Skeletal muscle cell (primary cell): ENCODE results near the gene GUCY2D.
"Not testable (repeated sequence)": the region's sequence is repeated elsewhere in the genome, so short reads cannot be mapped to it uniquely, and the experiment has no call there.

Experiments
- DNase-seq: peaks from one replicate; pipeline ENCODE4 v3.0.0-alpha.2; 2010; ENCODE audit warnings: low read depth
- H3K4me3 ChIP-seq: 2 replicates; pipeline ENCODE4 v1.5.1; 2011; ENCODE audit warnings: low read depth, mild to moderate bottlenecking, control low read depth, low read length, moderate library complexity

GUCY2D gene

DNA sequence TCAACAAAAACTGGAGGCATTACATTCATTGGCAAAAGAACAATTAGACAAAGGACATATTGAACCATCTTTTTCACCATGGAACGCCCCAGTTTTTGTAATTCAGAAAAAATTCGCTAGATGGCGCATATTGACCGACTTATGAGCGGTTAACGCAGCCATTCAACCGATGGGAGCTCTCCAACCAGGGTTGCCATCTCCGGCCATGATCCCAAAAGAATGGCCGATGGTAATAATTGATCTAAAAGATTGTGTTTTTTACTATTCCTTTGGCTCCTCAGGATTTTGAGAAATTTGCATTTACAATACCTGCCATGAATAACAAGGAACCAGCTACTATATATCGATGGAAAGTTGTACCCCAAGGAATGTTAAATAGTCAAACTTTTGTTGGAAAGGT lies 57.9 kb downstream of the GUCY2D start:
- no peak for DNase-seq
- no peak overlapping the region for H3K4me3 ChIP-seq

DNA sequence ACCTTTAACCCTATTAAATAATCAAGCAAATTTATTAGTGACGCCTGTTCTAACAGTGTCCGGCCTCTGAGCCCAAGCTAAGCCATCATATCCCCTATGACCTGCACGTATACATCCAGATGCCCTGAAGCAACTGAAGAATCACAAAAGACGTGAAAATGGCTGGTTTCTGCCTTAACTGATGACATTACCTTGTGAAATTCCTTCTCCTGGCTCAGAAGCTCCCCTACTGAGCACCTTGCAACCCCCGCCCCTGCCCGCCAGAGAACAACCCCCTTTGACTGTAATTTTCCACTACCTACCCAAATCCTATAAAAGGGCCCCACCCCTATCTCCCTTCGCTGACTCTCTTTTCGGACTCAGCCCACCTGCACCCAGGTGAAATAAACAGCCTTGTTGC lies 59.4 kb downstream of the GUCY2D start:
- H3K4me3 ChIP-seq, DNase-seq: not testable (repeated sequence)

DNA sequence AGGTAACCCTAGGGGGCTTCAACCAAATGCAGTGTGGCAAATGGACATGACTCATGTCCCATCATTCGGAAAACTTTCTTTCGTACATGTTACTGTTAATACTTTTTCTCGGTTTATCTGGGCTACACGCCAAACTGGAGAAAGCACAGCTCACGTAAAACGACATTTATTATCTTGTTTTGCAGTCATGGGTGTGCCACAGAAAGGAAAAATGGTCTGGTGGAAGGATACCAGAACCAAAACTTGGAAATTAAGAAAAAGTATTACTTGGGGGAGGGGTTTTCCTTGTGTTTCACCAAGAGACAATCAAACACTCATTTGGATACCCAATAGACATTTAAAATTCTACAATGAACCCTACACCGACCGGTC lies 60.0 kb downstream of the GUCY2D start:
- DNase-seq: no peak
- peak overlapping the region; percentile 15 for H3K4me3 ChIP-seq

DNA sequence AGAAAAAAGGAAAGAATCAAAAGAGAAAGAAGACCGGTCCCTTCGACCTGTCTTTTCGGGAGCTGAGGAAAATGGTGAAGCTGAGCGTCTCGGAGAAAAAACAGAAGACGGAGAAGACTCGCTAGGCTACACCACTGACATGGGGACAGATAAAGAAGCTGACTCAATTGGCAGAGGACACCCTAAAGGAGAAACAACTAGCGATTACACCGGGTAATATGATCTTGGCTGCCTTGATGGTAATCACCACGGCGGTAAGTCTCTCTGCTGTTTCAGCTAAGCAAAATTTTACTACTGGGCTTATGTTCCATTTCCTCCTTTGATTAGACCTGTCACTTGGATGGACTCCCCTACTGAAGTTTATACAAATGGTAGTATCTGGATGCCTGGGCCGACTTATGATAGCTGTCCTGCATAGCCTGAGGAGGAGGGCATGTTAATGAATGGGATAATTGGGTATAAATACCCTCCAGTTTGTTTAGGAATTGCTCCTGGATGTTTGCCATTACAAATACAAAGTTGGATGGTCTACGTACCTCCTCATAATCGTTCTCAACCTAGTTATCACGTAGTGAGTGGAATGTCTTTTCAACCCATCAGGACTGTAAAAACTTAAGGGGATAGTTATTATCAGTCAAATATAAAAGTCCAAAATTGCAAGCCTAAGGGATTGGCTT lies 60.5 kb downstream of the GUCY2D start:
- no peak for DNase-seq
- peak overlapping the region; percentile 15 for H3K4me3 ChIP-seq

DNA sequence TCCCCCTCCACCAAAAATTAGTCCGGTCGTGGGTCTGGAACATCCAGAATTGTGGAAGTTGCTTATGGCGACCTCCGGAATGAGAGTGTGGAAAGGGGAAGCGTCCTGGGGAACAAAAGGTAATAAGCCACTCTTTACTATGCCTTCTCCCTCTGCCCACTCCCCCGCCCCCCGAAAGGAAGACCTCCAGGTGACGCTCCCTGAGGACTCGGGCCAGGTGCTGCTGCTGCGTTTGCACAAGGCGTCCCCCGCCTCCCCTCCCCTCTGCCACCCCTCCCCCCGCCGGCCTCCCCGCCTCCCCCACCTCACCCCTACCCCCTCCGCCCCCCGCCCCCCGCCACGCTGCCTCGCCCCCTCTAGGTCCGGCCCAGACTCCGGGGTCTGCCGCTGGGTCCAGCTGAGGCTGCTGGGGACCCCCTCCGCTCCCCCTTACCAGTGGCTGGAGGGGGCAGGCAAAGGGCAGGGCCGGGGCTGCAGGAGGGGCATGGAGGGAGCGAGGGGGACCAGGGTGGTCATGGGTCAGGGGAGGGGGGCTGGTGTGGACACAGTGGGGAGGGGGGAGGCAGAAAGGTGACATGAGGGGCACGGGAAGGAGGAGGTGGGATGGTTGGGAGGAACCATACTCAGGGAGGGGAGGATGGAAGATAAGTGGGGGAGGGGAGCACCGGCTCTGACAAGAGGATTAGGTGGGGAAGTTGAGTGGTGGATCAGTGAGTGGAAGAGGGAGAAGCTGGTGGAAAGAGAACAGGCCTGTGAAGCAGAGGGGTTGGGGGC lies 61.5 kb downstream of the GUCY2D start:
- H3K4me3 ChIP-seq: no peak overlapping the region
- no peak for DNase-seq

DNA sequence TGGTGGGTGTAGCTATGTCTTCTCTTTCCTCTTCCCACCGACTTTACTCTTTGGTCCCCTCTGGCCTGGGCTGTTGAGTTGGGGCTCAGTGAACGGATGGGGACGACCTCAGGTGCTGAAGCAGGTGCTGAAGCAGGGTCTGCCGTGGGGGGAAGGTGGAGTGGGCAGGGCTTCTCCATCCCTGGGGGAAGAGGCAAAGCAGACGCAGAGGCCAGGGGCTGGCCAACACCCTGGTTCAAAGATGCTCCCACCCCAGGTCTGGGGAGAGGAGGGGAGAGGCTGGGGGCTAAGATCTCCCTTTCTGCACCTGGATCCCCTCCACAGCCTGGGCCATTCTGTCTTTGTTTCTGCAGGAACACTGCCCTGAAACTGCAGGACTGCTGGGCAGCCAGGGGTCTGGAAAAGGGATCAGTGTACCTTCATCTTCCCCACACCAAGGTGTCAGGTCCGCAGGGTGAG lies 62.2 kb downstream of the GUCY2D start:
- no peak for DNase-seq
- H3K4me3 ChIP-seq: no peak overlapping the region

DNA sequence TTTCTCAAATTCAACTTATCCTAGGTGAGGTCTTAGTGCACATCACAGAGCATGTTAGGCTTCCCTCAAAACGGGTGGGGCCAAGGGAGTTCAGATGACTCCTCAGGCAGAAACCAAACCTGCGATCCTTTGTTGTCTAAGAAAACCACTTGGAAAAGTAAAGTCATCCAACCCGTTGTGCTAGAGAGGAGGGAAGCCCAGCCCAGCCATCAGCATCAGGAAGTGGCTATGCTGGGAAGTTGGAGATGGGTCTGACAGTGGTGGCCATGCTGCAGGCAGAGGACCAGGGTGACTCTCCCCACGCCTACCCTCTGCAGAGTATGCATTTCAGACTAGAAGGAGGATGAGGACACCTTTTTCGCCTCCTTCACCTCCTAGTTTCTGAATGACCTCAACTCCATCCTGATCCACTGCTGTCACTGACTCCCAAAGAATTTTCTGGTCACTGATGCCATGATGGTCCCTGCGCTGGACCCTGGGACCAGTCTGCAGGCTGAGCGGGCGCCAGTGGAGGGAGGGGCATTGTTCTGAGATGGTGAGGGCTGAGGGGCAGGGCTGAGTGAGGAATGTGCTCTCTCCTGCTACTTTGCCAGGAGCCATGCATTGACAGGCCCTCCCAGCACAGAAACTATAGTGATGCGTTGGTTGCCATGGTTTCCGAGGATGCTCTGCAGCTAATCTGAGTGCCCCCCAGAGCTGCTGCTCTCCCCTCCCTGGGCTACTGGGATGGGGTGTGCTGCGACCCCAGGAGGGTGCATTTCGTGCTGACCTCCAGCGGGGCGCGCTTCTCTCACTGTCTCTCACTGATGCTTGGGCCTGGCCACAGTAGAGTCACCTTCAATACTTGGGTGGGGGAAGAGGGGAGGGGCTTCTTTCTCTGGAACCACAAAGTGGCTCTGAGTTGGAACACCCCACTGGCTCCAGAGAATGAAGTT lies 64.7 kb downstream of the GUCY2D start:
- DNase-seq: no peak
- no peak overlapping the region for H3K4me3 ChIP-seq

DNA sequence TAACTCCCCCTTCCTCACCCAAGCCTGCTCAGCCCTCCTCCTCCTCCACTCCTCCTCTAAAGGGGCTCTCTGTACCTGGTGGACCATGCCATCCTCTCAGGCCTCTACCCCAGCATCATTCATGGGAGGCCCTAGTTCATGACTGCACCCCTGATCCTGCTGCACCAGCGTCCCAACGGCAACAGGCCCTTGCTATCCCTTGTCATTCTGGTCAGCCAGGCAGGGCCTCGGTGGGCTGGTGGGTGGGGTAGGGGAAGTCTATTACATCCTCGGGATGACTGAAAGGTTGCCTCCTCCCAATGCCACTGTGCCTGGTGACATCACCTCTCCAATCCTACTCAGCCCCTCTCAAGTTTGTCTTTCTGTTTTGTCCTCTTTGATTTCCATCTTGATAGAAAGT lies 65.4 kb downstream of the GUCY2D start:
- DNase-seq: no peak

DNA sequence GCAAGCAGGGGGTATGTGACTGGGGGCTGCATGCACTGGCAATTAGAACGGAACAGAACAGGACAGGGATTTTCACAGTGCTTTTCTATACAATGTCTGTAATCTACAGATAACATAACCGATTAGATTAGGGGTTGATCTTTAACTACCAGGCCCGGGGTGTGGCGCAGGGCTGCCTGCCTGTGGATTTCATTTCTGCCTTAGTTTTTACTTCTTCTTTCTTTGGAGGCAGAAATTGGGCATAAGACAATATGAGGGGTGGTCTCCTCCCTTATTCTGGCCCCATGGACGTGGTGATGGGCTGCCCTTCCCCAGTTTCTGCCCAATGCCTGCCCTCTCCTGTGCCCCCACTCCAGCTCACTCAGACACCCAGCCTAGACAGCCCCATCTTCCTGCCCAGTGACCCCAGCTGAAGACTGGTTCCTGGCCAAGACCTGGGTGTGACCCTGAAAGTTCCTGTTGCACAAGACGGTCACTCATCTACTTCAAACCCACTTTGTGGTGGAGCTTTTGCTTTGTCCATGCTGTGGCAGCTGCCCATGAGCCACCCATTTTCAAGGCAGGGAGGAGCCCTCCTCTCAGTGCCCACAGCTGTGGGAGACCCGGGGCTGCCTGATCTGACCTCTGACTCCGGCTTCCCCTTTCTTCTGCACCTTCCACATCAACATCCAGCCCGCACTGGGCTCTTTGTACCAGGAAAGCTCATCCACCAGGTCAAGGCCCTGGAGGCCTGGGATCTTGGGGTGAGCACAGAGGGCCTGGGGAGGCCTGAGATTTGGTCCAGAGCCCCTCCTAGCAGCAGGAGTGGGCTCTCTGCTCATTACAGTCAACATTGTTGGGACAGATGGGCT lies 66.5 kb downstream of the GUCY2D start:
- no peak overlapping the region for H3K4me3 ChIP-seq
- DNase-seq: no peak

More for the DNA sequence above, 65.4 kb downstream of the GUCY2D start:
- H3K4me3 ChIP-seq: no peak overlapping the region

DNA sequence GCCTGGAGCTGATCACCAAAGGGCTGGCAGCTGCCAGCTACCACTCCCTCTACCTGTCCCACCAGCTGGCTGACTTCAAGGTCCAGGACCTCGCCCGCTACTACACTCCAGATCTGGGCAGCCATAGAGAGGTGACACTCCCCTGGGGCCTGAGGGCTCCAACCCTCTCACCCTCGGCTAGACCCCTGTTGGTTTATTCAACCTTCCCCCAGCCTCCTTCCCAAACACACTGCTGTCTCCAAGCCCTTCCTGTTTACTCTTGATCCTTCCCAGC lies 67.1 kb downstream of the GUCY2D start:
- no peak for DNase-seq
- no peak overlapping the region for H3K4me3 ChIP-seq
